HUES48 (cell line): ENCODE results near the gene RPS6KA6.
"Not testable (repeated sequence)": the region's sequence is repeated elsewhere in the genome, so short reads cannot be mapped to it uniquely, and the experiment has no call there.

Experiments used
- H3K27ac ChIP-seq: one replicate; pipeline ENCODE4 v1.7.0; 2013; ENCODE audit warnings: low read depth, low read length, inconsistent platforms
- H3K27me3 ChIP-seq: 2 replicates; pipeline ENCODE4 v1.6.1; 2013; ENCODE audit warnings: mild to moderate bottlenecking, low read length; ENCODE audit not compliant: control insufficient read depth, insufficient read depth
- H3K36me3 ChIP-seq: 2 replicates; pipeline ENCODE4 v1.6.1; 2013; ENCODE audit warnings: low read length; ENCODE audit not compliant: control insufficient read depth, insufficient read depth
- H3K4me1 ChIP-seq: 2 replicates; pipeline ENCODE4 v1.6.1; 2013; ENCODE audit warnings: mild to moderate bottlenecking, low read length; ENCODE audit not compliant: control insufficient read depth, insufficient read depth
- H3K4me3 ChIP-seq: 2 replicates; pipeline ENCODE4 v1.5.1; 2013; ENCODE audit warnings: mild to moderate bottlenecking, low read depth, low read length
- H3K9ac ChIP-seq: 2 replicates; pipeline ENCODE4 v1.6.1; 2013; ENCODE audit warnings: mild to moderate bottlenecking, low read depth, low read length, moderate library complexity
- H3K9me3 ChIP-seq: 2 replicates; pipeline ENCODE4 v1.6.1; 2013; ENCODE audit warnings: low read length; ENCODE audit not compliant: control insufficient read depth, insufficient read depth

RPS6KA6 gene

DNA sequence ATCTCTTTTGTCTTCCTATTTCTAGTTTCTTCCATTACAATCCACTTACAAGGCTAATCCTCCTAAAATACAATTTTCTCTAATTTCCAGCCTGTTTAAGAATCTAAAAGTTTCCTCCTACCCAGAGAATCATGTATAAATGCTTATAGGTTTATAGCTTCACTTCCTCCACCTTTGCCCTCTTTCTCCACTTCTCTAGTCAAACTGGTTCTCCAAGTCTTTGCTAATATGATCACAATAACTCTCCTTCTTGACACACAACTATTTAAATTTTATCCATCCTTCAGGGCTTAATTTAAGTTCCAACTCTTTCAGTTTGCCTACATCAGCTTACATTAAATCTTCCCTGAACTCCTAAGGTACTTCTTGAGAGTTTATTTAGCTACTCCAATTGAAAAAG is 69.2 kb downstream of the RPS6KA6 start:
- no peaks in the 10 kb centered on the region for H3K4me1 ChIP-seq
- H3K9me3 ChIP-seq = peaks cover 3% of the 10 kb centered on the region; the same call in 1 of the 2 replicates
- no peak overlapping the region for H3K4me3 ChIP-seq
- H3K27me3 ChIP-seq = no peaks in the 10 kb centered on the region
- peaks cover 2% of the 10 kb centered on the region; the same call in 1 of the 2 replicates for H3K36me3 ChIP-seq
- no peak overlapping the region for H3K9ac ChIP-seq
- H3K27ac ChIP-seq = no peak overlapping the region

DNA sequence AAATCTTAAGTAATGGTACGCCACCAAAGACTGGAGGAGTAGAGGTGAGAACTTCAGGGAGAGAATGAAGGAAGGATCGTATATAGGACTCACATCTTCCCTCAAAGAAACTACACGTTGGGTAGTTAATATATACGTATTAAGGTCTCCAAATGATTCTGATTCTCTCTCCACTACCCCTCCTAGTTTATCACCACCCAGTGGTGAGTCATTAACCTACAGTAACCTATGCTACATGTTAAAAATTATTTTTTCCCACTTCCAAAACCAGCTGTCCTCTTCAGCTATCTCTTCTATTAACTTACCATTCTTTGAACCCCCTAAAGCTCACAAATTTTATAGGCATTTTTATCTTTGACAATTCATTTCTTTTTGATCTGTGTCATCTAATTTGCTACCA is 69.7 kb downstream of the RPS6KA6 start:
- H3K4me1 ChIP-seq = no peaks in the 10 kb centered on the region
- H3K9ac ChIP-seq = no peak overlapping the region
- H3K36me3 ChIP-seq = peaks cover 2% of the 10 kb centered on the region; the same call in 1 of the 2 replicates
- no peak overlapping the region for H3K27ac ChIP-seq
- no peaks in the 10 kb centered on the region for H3K27me3 ChIP-seq
- no peak overlapping the region for H3K4me3 ChIP-seq
- peaks cover 3% of the 10 kb centered on the region; the same call in 1 of the 2 replicates for H3K9me3 ChIP-seq

DNA sequence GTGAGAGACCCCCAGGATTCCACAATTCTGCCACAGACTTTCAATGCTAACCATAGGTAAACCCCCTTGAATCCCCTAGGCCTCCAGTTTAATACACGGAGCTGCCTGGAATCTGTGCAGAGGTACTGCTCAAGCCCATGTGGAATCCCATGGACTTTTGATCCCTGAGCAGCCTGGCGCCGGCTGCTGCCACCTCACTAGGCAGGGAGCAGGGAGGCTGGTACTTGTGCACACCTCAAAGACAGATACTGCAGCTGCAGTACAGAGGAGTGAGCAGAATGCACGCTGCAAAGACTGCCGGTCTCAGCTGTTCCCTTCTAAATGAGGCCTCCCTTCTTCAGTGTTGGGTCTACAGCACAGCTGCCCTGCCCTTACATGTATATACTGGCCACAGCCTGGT is 79.4 kb downstream of the RPS6KA6 start:
- H3K27me3 ChIP-seq = no peaks in the 10 kb centered on the region
- H3K9me3 ChIP-seq = peaks cover 5% of the 10 kb centered on the region
- no peak overlapping the region for H3K9ac ChIP-seq
- no peaks in the 10 kb centered on the region for H3K4me1 ChIP-seq
- no peak overlapping the region for H3K27ac ChIP-seq
- peaks cover 6% of the 10 kb centered on the region; the same call in 1 of the 2 replicates for H3K36me3 ChIP-seq
- no peak overlapping the region for H3K4me3 ChIP-seq

DNA sequence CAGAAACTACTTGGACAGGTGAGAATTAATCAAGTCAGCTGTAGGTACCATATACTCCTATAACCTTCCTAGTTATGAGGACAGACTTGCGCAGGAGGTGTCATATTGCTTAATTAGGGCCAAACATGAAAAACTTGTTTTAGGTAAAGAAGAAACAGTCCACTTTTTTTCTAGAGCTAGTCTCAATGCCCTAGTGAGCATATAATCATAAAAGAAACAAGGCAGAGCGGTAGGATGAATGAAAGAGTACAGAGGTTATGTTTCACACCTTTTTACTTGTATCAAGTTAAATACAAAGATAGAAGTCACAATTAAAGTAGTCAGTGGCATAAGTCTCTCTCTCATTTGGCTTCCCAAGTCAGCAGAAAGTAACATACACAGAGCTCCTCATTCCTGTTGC is 88.9 kb downstream of the RPS6KA6 start:
- no peak overlapping the region for H3K27ac ChIP-seq
- no peaks in the 10 kb centered on the region for H3K36me3 ChIP-seq
- H3K9ac ChIP-seq = no peak overlapping the region
- H3K27me3 ChIP-seq = no peaks in the 10 kb centered on the region
- H3K4me1 ChIP-seq = no peaks in the 10 kb centered on the region
- no peaks in the 10 kb centered on the region for H3K9me3 ChIP-seq
- H3K4me3 ChIP-seq = no peak overlapping the region

DNA sequence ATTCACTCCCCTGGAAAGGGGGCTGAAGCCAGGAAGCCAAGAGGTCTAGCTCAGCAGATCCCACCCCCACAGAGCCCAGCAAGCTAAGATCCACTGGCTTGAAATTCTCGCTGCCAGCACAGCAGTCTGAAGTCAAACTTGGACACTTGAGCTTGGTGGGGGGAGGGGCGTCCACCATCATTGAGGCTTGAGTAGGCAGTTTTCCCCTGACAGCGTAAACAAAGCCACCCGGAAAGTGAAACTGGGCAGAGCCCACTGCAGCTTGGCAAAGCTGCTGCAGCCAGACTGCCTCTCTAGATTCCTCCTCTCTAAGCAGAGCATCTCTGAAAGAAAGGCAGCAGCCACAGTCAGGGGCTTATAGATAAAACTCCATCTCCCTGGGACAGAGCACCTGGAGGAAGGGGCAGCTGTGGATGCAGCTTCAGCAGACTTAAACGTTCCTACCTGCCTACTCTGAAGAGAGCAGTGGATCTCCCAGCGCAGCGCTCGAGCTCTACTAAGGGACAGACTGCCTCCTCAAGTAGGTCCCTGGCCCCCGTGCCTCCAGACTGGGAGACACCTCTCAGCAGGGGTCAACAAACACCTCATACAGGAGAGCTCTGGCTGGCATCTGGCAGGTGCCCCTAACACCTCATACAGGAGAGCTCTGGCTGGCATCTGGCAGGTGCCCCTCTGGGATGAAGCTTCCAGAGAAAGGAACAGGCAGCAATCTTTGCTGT is 108.4 kb downstream of the RPS6KA6 start:
- H3K9me3 ChIP-seq = peaks cover 20% of the 10 kb centered on the region
- H3K27ac ChIP-seq, H3K27me3 ChIP-seq, H3K4me1 ChIP-seq, H3K36me3 ChIP-seq, H3K9ac ChIP-seq, H3K4me3 ChIP-seq: not testable (repeated sequence)

DNA sequence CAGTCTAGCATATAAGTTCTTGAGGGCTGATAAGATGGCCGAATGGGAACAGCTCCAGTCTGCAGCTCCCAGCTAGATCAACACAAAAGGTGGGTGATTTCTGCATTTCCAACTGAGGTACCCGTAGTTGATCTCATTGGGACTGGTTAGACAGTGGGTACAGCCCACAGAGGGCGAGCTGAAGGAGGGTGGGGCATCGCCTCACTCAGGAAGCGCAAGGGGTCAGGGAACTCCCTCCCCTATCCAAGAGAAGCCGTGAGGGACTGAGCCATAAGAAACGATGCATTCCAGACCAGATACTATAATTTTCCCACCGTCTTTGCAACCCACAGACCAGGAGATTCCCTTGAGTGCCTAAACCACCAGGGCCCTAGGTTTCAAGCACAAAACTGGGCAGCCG is 109.0 kb downstream of the RPS6KA6 start:
- Histone ChIP-seq H3K27ac (no peak overlapping the region), H3K27me3 (no peaks in the 10 kb centered on the region), H3K4me1 (no peaks in the 10 kb centered on the region), H3K4me3 (no peak overlapping the region), H3K9ac (no peak overlapping the region), H3K9me3 (peaks cover 20% of the 10 kb centered on the region), H3K36me3 (no peaks in the 10 kb centered on the region)

DNA sequence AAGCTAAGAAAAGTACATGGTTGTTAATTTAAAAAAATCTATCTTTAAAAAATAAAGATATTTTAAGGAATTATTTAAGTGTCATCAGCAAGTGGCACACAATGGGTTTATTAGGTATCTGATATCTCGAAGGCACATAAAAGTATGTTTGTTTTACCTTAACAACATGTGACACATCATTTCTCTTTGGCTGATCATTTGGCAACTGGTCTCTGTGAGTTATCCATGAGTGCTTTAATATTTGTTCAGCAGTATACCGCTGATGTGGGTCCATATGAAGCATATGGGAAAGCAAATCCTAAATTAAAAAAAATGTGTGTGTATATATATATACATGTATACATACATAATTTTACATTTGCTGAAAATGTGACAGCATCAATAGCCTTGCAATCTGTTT is 123.2 kb downstream of the RPS6KA6 start:
- no peaks in the 10 kb centered on the region for H3K36me3 ChIP-seq
- no peak overlapping the region for H3K9ac ChIP-seq
- peaks cover 5% of the 10 kb centered on the region; the same call in 1 of the 2 replicates for H3K9me3 ChIP-seq
- H3K27ac ChIP-seq = no peak overlapping the region
- H3K4me3 ChIP-seq = no peak overlapping the region
- H3K27me3 ChIP-seq = no peaks in the 10 kb centered on the region
- H3K4me1 ChIP-seq = no peaks in the 10 kb centered on the region

DNA sequence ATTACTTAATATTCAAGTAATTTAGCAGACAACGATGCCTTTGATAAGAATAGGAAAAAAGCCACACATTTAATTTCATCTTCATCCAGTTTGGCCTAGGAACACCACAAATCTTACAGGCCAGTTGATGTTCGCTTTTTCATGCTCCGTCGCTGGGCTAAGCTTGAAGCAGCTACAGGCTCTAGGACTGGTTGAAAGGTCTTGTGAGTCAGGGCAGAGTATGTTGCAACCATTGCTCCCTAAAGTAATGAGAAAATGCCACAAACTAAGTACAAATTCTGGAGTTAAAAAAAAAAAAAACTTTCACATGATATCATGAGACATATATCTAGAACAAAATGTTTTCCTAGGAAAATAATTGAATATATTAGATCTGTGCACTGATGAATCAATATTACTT is 123.8 kb downstream of the RPS6KA6 start:
- Histone ChIP-seq H3K36me3 (no peaks in the 10 kb centered on the region), H3K4me1 (no peaks in the 10 kb centered on the region), H3K27me3 (no peaks in the 10 kb centered on the region), H3K27ac (no peak overlapping the region), H3K4me3 (no peak overlapping the region), H3K9me3 (peaks cover 5% of the 10 kb centered on the region; the same call in 1 of the 2 replicates), H3K9ac (no peak overlapping the region)

DNA sequence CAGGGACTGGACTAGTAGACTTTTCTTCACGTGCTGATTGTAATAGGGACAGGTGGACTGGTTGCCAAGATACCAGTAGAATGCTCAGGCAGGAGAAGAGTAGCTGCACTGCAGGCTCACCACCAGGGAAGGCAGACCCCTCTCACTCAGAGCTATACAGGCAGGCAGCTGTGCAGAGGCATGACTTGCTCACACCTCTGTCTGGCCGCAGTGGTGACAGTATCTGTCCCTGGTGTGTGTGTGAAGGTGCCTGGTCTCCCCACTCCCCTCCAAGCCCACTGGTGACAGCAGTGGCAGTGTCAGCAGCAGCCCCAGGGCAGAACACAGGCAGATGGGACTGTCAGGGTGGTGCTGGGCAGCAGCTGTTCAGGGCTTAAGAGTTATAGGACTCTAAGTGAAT is 140.7 kb downstream of the RPS6KA6 start:
- Histone ChIP-seq H3K9me3 (peaks cover 6% of the 10 kb centered on the region; the same call in 1 of the 2 replicates), H3K9ac (no peak overlapping the region), H3K36me3 (no peaks in the 10 kb centered on the region), H3K27me3 (no peaks in the 10 kb centered on the region), H3K27ac (no peak overlapping the region), H3K4me1 (peaks cover 9% of the 10 kb centered on the region; the same call in 1 of the 2 replicates), H3K4me3 (no peak overlapping the region)

DNA sequence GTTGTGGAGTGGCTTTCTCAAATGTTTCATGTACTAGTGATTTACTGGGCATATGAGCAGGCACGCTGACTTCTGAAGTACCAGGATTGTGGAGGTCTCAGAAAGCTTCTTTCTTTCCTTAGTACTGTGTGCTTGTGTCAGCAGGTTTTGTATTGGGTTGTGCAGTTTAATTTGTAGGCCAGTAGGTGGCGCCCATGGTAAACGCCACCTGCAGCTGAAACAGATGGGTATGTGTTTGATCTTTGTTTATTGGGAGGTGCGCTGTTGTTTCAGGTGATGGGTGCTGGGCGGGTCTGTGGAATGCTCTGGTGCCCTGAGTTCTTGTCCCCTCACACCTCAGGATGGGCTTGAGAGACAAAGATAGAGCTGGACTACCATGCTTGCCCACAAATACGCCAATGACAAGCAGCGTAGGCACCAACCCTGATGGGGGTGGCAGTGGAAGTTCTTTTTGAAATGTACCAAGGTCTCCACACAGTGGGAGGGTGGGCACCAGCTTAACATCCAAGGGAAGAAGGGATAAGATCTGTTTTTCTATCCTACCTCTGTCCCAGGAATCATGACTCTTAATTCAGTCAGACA is 141.5 kb downstream of the RPS6KA6 start:
- Histone ChIP-seq H3K36me3 (no peaks in the 10 kb centered on the region), H3K9me3 (peaks cover 6% of the 10 kb centered on the region), H3K4me3 (no peak overlapping the region), H3K27me3 (no peaks in the 10 kb centered on the region), H3K9ac (no peak overlapping the region), H3K27ac (no peak overlapping the region), H3K4me1 (peaks cover 9% of the 10 kb centered on the region; the same call in 1 of the 2 replicates)

DNA sequence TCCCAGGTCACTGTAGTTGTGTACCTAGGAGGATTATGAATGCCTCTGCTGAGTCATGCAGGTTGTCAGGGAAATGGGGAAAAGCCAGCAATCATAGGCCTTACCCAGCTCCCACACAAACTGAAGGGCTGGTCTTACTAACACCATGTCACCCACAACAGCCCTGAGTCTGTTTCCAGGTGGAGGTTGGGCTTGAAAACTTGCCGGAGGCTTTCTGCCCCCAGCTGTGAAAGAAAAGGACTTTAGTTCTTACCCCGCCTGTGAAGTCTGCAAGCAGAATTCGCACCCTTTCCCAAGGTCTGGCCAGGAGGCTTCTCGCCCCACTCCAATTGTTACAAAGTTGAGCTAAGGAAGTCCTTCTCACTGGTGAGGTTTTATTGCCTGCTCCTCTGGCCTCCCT is 143.9 kb downstream of the RPS6KA6 start:
- Histone ChIP-seq H3K9me3 (peaks cover 22% of the 10 kb centered on the region), H3K36me3 (no peaks in the 10 kb centered on the region), H3K27ac (no peak overlapping the region), H3K27me3 (no peaks in the 10 kb centered on the region), H3K9ac (no peak overlapping the region), H3K4me1 (peaks cover 9% of the 10 kb centered on the region; the same call in 1 of the 2 replicates), H3K4me3 (no peak overlapping the region)
